Stimulated activated CD8-positive, alpha-beta memory T cell treated with anti-CD3 and anti-CD28 coated beads, Interleukin-2, amount 100 ng/mL, for 48 hours (primary cell): Measurements from ENCODE around the gene EIF3L.

Source experiments
- DNase-seq, 2 donors: peaks; one replicate each; pipeline ENCODE4 v3.0.0-alpha.2; 2020; ENCODE audit warnings: low read depth in 2 of 2

Gene EIF3L

GRCh38 chr22:37854946-37855345 lies 5.7 kb downstream of the EIF3L start:
- no peak for DNase-seq

- no peak for DNase-seq
Observed at GRCh38 chr22:37855462-37855861, 6.2 kb downstream of the EIF3L start.

DNA sequence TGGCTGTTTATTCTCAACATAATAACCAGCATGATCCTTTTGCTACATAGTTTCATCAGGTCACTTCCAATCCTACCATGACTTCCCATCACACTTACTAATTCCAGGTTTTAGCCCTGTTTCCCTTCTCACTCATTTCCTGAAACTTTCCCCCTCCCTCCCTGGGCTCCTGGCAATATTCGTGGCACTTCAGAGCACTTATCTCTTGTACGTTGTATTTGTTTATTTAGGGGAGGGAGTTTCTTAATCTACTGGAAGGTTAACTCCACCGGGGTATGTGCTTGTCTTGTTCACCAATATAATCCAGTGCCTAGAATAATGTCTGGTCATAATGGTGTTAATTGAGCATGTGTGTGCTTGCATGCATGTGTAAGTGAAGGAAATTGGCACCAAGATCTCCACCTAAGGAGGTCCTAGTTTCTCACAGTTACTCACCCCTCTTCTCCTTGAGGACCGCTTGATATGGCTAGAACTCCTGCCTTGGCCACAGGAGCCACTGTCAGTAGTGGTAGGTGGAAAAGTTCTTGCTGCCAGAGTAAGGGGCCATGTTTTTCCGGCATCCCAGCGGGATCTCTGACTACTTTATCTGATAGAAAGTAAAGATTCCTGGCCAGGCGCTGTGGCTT lies 11.7 kb downstream of the EIF3L start:
- DNase-seq: no peak

- DNase-seq: no peak
Observed at GRCh38 chr22:37862570-37863325, 13.5 kb downstream of the EIF3L start.

- no peak for DNase-seq
Observed at GRCh38 chr22:37865510-37865909, 16.3 kb downstream of the EIF3L start.

DNA sequence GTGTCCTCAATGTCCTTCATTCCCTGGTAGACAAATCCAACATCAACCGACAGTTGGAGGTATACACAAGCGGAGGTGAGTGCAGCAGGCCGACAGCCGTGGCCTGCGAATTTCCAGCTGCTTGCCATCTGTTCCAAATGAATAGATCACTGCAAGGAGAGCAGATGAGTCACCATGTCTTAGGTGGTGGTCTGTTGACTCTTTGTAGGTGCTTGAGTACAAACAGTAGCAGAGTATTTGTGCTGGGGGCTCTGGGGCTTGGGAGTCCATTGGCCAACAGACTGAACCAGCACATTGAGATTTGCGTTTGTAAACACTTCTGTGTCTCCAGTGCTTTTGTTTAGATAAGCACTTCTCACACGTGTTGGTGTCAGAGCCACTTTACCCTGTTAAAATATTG lies 21.1 kb downstream of the EIF3L start:
- no peak for DNase-seq

GRCh38 chr22:37880668-37881440 lies 31.6 kb downstream of the EIF3L start:
- DNase-seq: no peak

DNA sequence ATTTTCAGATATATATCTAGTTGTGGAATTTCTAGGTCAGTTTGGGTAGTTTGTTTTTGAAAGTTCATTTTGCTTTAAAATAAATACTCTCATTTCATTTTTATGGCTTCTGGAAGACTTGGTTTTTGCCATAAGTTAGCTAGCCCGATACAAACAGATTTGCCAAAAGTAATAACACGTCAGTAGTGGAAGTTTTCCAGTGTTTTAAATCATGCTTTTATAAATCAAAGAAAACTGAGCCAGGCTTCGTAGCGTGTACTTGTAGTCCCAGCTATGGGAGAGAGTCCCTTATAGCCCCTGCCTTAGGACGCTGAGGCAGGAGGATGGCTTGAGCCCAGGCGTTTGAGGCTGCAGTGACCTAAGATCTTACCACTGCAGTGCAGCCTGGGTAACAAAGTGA lies 35.2 kb downstream of the EIF3L start:
- DNase-seq: no peak

GRCh38 chr22:37887584-37888378 lies 38.6 kb downstream of the EIF3L start:
- DNase-seq: no peak

GRCh38 chr22:37891926-37892325 lies 42.7 kb downstream of the EIF3L start:
- DNase-seq: no peak

DNA sequence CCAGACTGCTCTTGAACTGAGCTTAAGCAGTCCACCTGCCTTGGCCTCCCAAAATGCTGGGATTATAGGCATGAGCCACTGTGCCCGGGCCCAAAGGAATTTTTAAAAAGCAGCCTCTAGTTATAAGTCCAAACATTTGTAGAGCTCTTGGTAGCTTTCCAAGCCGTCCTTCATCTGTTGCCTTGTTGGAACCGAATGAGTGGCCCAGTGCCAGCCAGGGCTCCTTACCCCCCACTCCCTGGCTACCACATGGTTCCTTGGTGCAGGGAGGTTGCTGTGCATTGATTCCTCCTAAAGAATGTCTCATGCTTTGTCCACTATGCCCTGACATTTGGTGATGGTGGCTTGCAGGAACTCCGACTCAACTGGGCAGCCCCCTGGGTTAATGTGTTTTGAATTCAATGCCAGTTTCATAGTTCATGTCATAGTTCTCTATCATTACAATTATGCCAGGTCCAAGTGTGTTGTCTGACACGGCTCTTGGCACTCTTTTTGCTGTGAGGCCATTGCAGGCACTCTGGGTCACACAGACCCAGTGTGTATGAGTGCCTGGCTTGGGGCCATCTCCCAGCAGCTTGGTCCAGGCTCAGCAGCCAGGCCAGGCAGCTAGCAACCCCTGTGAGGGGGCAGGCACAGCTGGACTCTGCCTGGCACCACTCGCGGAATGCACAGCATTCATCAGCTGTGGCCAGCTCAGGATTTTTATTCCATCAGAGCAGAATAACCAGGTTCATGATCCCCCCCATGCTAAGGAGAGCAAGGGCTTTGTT lies 43.5 kb downstream of the EIF3L start:
- no peak for DNase-seq

DNA sequence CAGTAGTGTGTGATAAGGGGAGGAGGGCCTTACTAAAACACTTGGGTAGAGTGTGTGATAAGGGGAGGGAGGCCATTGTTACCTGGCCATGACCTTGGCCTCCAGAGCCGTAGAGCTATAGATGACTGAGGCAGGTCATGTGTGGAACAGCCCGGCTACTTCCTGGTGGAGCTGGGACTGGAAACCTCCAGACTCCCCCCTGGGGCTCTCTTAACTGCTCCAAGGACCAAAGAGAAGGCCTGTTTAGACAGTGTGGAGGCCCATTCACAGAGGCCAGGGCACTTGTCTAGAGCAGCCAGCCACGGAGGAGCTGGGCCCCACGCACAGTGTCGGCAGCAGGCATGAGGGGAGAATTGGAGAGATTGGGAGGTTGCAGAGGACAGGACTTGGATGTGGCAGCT lies 44.4 kb downstream of the EIF3L start:
- DNase-seq: no peak

- no peak for DNase-seq
Observed at GRCh38 chr22:37894939-37895670, 45.9 kb downstream of the EIF3L start.

- DNase-seq: no peak
Observed at GRCh38 chr22:37896181-37896592, 47.0 kb downstream of the EIF3L start.

DNA sequence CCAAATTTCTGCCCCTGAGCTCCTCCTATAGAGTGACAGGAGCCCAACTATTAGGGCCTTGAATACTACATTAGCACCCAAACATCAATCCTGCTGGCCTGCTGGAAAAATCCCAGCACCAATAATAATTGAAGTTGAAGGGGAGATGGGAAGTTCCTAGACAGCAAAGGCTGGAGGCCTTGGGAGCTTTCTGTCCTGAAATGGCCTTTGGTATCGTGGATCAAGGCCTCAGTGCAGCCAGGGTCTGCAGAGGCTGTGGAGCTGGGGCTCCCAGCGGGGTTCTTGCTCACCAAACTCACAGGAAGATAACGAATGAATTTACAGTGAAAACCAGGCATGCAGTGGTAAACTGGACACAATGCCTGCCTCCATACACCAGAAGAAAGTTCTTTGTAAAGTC lies 47.7 kb downstream of the EIF3L start:
- no peak for DNase-seq

DNA sequence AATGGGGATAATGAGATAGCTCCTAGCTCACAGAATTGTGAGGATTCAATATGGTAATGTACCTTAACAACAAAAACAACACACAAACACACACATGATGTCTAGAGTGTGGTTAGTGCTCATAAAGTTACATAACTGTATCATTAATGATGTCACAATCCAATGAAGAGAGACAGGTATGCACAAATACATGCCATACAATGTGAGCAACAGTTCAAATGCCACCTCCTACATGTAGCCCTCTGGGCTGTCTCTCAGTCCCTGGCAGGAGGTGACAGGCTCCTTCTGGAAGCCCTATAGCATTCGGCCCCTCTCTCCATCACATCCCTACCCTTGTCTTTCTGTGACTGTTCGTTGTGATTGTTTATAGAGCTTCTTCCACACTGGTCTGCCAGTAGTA lies 48.6 kb downstream of the EIF3L start:
- DNase-seq: no peak

- no peak for DNase-seq
Observed at GRCh38 chr22:37898441-37899181, 49.4 kb downstream of the EIF3L start.

DNA sequence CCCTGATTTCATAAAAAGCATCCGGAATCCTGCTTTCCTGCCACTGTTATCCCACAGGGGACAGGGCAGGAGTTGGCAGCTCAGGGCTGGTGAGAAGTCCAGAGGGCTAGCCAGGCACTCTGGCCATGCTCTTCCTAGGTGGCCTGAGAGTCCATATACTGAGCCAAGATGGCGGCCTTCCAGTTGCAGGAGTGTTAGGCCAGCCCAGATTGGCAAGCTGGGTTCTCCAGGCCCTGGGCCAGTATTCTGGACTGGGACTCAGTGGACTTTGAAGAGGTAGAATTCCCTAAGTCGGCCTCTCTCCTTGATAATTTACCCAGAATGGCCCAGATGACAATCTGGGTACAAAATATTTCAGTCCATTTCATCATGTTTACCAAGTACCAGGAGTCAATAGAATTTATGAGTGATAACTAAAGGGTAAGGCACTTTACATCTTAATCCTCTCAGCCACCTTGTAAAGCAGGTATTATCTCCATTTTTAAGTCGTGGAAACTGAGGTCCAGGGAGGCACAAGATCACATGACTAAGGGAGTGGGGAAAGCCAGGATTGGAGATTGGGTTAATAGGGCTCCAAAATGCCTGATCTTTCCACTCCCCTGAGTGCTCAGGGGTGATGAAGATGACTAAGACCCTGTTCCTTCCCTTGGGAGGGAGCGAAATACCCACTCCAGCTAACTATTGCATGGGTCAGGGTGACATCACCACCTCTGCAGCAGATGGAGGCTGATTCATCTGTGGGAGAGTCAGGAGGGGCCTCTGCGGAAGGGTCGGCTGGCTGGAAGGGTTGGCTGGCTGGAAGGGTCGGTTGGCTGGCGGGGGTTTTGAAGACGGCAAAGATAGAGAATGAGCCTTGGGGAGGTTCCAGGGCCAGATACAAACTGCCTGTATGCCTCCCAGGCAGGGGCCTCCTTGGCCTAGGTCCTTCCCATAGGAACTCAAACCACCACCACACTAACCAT lies 55.6 kb downstream of the EIF3L start:
- peak in 1 of 2 donors; percentile 18 for DNase-seq
